Liver (tissue), 9 donors: ENCODE results near the gene HES6. TPM values are rescaled to one million over a fixed set of nuclear protein-coding genes. Genes with fewer than 3 reads are reported as not detected.

Source experiments
- DNase-seq: peaks from one replicate; pipeline ENCODE4 v3.0.0-alpha.2; 2017; ENCODE audit warnings: low spot score
- H3K27ac ChIP-seq, 2 donors: one replicate each; pipeline ENCODE4 v1.7.0; 2013; ENCODE audit warnings: inconsistent platforms in 2 of 2, low read length in 2 of 2, control low read depth in 1 of 2, low read depth in 1 of 2, mild to moderate bottlenecking in 1 of 2
- H3K27me3 ChIP-seq, 4 donors: one replicate each; pipeline versions ENCODE4 v1.6.1 to v1.7.0; 2013; ENCODE audit warnings: low read length in 3 of 4, inconsistent platforms in 1 of 4, mild to moderate bottlenecking in 1 of 4, moderate library complexity in 1 of 4; ENCODE audit not compliant: control insufficient read depth in 4 of 4, insufficient read depth in 4 of 4
- H3K36me3 ChIP-seq, 4 donors: one replicate each; pipeline versions ENCODE4 v1.6.1 to v1.7.0; 2013; ENCODE audit warnings: low read length in 3 of 4, mild to moderate bottlenecking in 3 of 4, low read depth in 1 of 4, moderate library complexity in 1 of 4; ENCODE audit not compliant: control insufficient read depth in 4 of 4, insufficient read depth in 3 of 4
- H3K4me1 ChIP-seq, 4 donors: one replicate each; pipeline versions ENCODE4 v1.6.1 to v1.7.0; 2013; ENCODE audit warnings: low read length in 3 of 4, mild to moderate bottlenecking in 3 of 4, moderate library complexity in 1 of 4; ENCODE audit not compliant: control insufficient read depth in 4 of 4, insufficient read depth in 4 of 4
- H3K4me3 ChIP-seq, 3 donors: one replicate each; pipeline versions ENCODE4 v1.6.1 to v1.7.0; 2013; ENCODE audit warnings: low read length in 3 of 3, control low read depth in 1 of 3, low read depth in 1 of 3, mild to moderate bottlenecking in 1 of 3
- H3K9ac ChIP-seq, 2 donors: one replicate each; pipeline ENCODE4 v1.7.0; 2013; ENCODE audit warnings: low read length in 2 of 2, mild to moderate bottlenecking in 2 of 2, moderate library complexity in 2 of 2, control low read depth in 1 of 2, low read depth in 1 of 2
- H3K9me3 ChIP-seq, 4 donors: one replicate each; pipeline versions ENCODE4 v1.6.1 to v1.7.0; 2013; ENCODE audit warnings: low read length in 3 of 4; ENCODE audit not compliant: control insufficient read depth in 4 of 4
- ATF3 ChIP-seq: IDR thresholded peaks from 2 replicates; pipeline ENCODE4 v1.6.1; 2016; ENCODE audit warnings: antibody characterized with exemption
- CTCF ChIP-seq: fragments of 150-350 bp; IDR thresholded peaks from 2 replicates; pipeline ENCODE4 v1.5.1; 2017; ENCODE audit warnings: improper control_type of control experiment, low read depth, low read length; ENCODE audit not compliant: missing input control
- EGR1 ChIP-seq, 2 donors: IDR thresholded peaks; 2 replicates each; pipeline ENCODE4 v1.6.1; 2016 to 2018; ENCODE audit warnings: antibody characterized with exemption in 2 of 2, low read depth in 2 of 2
- FOXA1 ChIP-seq: IDR thresholded peaks from 2 replicates; pipeline ENCODE4 v1.6.1; 2016; ENCODE audit warnings: antibody characterized with exemption
- FOXA2 ChIP-seq: IDR thresholded peaks from 2 replicates; pipeline ENCODE4 v1.6.1; 2016; ENCODE audit warnings: antibody characterized with exemption
- HNF4G ChIP-seq: IDR thresholded peaks from 2 replicates; pipeline ENCODE4 v1.6.1; 2016; ENCODE audit warnings: antibody characterized with exemption
- JUND ChIP-seq, 2 donors: IDR thresholded peaks; 2 replicates each; pipeline ENCODE4 v1.6.1; 2016; ENCODE audit warnings: antibody characterized with exemption in 2 of 2
- NR2F2 ChIP-seq: IDR thresholded peaks from 2 replicates; pipeline ENCODE4 v1.6.1; 2016; ENCODE audit warnings: antibody characterized with exemption
- REST ChIP-seq: IDR thresholded peaks from 2 replicates; pipeline ENCODE4 v1.6.1; 2016; ENCODE audit warnings: antibody characterized with exemption, mild to moderate bottlenecking
- RXRA ChIP-seq, 2 donors: IDR thresholded peaks; 2 replicates each; pipeline ENCODE4 v1.6.1; 2017 to 2018; ENCODE audit warnings: antibody characterized with exemption in 2 of 2, mild to moderate bottlenecking in 1 of 2
- SP1 ChIP-seq: IDR thresholded peaks from 2 replicates; pipeline ENCODE4 v1.6.1; 2018; ENCODE audit warnings: antibody characterized with exemption, mild to moderate bottlenecking
- ZBTB33 ChIP-seq: IDR thresholded peaks from 2 replicates; pipeline ENCODE4 v1.6.1; 2016; ENCODE audit warnings: antibody characterized with exemption
- WGBS: extraction: QIAGEN DNeasy Blood & Tissue Kit; methylation state at CpG from one replicate; pipeline ENCODE4 v1.1.7; 2013; 5-methylcytosine and 5-hydroxymethylcytosine counted together
- polyA plus RNA-seq, 2 donors: library from polyadenylated mRNA; stranded (reverse) in 1 of 2; unstranded in 1 of 2; fragments of 200-250 nt in 1 of 2; fragments of >200 nt in 1 of 2; fragmentation: Nextera tagmentation in 1 of 2; extraction: Ambion mirVana in 1 of 2; gene quantifications; one replicate each; pipeline versions ENCODE4 v1.2.1 to v1.2.3, GENCODE V29; 2013 to 2015
- total RNA-seq, 2 donors: library from RNA; depleted of rRNA; stranded (reverse); fragments of >200 nt; gene quantifications; one replicate each; pipeline ENCODE4 v1.2.3, GENCODE V29; 2014
- donor health status: healthy.
- donor health status: healthy.
- donor health status: healthy.
- donor health status: healthy.
- donor health status: healthy.

HES6 gene
- total RNA-seq: 10 to 100 TPM in 1 of 2 donors, 1 to 10 TPM in 1; 2.8 to 13.2 TPM
- polyA plus RNA-seq: 1 to 10 TPM; 1.7 to 2.5 TPM

- Histone ChIP-seq H3K27ac (no peak within 1 kb of the TSS), H3K27me3 (no peaks in the 10 kb centered on the region), H3K9ac (no peak within 1 kb of the TSS), H3K9me3 (no peaks in the 10 kb centered on the region), H3K36me3 (peaks cover 2 to 7% (median 5%) of the 10 kb centered on the region in 4 donors), H3K4me1 (peaks cover 10 to 20% (median 11%) of the 10 kb centered on the region in 4 donors), H3K4me3 (peak within 1 kb of the TSS in 2 of 3 donors; percentile 37 to 84)
- peak; percentile 88 for DNase-seq
- TF ChIP-seq NR2F2: no peak
- TF ChIP-seq CTCF: peak; percentile 14
- 2% methylated on average over 105 of the region's 105 CpGs for WGBS
Measured at GRCh38 chr2:238239863-238240756, at the start of gene HES6. TSS of gene HES6 (minus strand) at chr2:238240038. CDS start at chr2:238239905, 133 bp downstream.

GRCh38 chr2:238289574-238289973 lies 49.7 kb upstream of the HES6 start:
- H3K9me3 ChIP-seq: no peaks in the 10 kb centered on the region
- TF ChIP-seq SP1 (no peak), ZBTB33 (no peak), HNF4G (no peak), CTCF (no peak), ATF3 (no peak), JUND (IDR thresholded peaks at IDR 0.05) (no peak), EGR1 (IDR thresholded peaks at IDR 0.05; ENCODE audit: low read depth in 2 of 2) (no peak), RXRA (IDR thresholded peaks at IDR 0.05) (no peak), FOXA2 (no peak), FOXA1 (no peak), REST (no peak)
- 64% methylated on average over 13 of the region's 13 CpGs for WGBS
- H3K27me3 ChIP-seq: no peaks in the 10 kb centered on the region
- no peaks in the 10 kb centered on the region for H3K36me3 ChIP-seq
- peaks cover 17 to 46% (median 32%) of the 10 kb centered on the region in 4 donors for H3K4me1 ChIP-seq
- H3K9ac ChIP-seq: peak overlapping the region in 1 of 2 donors; percentile 74
- DNase-seq: no peak
- H3K4me3 ChIP-seq: peak overlapping the region in 1 of 3 donors; percentile 47
- H3K27ac ChIP-seq: peak overlapping the region; percentile 92 to 99
